GM18873 (cell line): ENCODE data around the gene PSTPIP1.
"Not testable (repeated sequence)": the region's sequence is repeated elsewhere in the genome, so short reads cannot be mapped to it uniquely, and the experiment has no call there.

Experiments
- ATAC-seq: cut with Tn5 transposase; IDR thresholded peaks from one replicate; pipeline ENCODE4 v1.9.1; 2021; ENCODE audit warnings: mild to moderate bottlenecking, moderate library complexity, moderate number of reproducible peaks; ENCODE audit not compliant: unreplicated experiment, low FRiP score

PSTPIP1 gene

DNA sequence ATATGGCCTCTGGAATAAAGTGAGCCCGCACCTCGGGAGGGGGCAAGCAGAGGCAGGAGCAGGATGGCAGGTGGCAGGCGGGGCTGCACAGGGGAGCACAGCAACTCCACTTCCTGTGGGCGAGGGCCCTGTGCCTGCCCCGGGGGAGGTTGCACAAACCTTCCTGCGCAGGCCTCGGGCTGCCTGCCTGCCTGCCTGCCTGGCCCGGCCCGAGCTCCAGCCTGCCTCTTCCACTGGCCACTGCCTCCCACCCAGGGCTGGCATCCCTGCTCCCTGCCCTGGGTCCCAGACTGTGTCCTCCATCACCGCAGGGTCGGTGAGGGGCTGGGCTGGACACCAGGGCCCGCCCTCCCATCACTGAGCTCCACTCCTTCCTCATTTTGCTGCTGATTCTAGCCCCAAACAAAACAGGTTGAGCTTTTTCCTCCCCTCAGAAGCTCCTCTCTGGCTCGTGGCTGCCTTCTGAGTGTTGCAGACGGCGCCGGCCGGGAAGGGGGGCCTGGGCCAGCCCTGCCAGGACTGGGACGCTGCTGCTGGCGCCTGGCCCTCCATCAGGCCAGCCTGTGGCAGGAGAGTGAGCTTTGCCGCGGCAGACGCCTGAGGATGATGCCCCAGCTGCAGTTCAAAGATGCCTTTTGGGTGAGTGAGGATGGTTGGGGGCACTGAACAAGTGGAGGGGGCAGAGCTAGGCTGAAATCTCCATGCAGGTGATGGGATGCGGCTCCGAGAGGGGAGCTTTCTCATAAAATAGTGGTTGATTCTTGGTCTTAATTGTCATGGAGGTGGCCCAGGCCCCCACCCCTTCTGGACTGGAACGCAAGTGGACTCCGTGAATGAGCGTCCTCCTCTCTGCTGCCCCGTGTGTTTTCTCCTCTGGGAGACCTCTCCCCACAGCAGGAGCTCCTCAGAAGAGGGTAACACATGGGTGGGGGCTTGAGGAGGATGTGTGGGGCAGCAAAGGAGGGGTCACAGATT lies at the start of gene PSTPIP1:
TSS of gene PSTPIP1 (plus strand) at position 156 of the 975 bp plus-strand sequence. CDS start at position 604, 448 bp downstream.
- ATAC-seq: no peak

DNA sequence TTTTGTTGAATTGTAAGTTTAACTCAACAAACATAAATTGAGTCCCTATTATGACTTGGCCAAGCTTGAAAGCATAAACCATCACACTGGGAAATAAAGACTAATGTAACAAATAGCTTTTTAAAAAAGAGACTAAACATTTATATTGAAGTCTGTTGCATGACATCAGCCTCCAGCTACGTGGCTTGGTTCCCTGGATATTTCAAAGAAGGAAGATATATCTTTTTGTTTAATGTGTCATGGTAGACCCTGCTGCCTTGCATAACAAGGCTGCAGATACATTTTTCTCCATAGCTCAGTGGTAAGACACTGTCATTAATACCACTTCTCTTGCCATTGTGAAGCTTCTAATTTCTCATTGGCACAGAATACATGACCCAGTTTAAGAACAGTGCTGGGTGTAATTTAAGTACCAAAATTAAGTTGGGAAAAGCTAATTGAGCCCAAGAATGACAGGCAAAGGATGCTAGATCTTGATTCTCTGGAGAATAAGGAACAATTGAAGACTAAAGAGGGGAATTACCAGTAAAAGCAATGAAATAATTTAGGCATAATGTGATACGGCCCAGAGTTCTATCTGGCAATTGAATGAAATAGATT lies 49.3 kb upstream of the PSTPIP1 start:
- no peak for ATAC-seq

DNA sequence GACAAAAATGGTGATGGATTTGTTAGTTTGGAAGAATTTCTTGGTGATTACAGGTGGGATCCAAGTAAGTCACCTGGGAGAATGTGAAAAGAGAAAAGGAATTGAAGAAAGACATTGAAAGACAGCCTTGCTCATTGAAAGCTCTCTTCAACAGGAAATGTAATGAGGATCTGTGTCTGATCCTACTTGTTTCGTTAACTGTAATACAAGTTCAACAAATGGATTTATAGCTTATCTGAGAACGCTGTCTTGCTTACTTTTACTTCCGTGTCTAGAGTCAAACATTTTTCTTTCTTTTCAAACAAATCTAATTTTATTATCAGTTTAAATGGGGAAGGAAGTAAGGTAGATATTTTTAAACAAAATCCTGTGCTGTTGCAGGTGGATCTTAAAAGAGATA lies 47.5 kb upstream of the PSTPIP1 start:
- ATAC-seq: no peak

DNA sequence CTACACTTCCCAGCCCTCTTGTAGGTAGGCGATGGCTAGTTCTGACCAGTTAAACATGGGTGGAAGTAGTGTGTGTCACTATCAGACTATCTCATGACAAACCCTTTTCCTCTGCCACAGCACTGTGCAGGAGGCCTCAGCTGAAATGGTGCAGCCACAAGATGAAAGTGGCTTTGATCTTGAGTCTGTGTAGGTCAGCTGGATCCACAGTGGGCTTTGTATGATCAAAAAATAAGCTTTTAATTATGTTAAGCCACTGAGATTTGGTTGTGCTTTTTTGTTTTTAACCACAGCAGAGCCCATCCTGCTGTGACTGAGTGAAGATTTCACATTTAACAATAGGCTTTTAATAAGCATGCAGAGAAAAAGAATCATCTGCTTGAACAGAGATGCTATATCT lies 43.7 kb upstream of the PSTPIP1 start:
- no peak for ATAC-seq

DNA sequence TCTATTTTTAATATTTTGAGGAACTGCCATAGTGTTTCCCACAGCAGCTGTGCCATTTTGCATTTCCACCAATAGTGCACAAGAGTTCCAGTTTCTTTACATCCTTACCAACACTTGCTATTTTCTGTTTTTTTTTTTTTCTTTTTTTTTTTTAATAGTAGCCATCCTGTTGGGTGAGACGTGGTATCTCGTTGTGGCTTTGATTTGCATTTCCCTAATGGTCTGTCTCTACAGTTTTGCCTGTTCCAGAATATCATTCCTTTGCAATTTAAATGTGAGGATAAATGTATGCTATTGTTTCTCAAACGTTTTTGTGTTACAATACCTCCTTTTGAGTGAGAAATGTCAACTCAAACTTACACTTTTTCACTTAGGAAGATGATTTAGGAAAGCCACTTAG lies 41.0 kb upstream of the PSTPIP1 start:
- ATAC-seq: no peak

DNA sequence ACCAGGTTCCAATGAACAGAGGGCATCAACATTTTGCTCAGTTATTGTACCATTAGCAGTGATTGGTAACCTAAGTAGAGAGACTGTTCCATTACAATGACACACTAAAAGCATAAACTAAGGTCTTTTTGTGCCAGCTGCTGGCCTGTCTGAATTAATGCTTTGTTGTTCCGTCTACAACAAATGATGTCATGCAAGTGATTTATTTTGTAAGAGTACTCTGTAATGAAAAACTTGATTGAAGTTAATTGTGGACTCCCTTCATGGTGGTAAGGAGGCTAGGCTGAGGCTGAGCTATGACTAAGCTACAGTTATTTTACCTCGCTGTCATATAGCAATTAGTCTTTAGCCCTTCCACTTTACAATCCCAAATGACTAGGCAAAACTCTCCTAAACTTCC lies 40.2 kb upstream of the PSTPIP1 start:
- ATAC-seq: no peak

DNA sequence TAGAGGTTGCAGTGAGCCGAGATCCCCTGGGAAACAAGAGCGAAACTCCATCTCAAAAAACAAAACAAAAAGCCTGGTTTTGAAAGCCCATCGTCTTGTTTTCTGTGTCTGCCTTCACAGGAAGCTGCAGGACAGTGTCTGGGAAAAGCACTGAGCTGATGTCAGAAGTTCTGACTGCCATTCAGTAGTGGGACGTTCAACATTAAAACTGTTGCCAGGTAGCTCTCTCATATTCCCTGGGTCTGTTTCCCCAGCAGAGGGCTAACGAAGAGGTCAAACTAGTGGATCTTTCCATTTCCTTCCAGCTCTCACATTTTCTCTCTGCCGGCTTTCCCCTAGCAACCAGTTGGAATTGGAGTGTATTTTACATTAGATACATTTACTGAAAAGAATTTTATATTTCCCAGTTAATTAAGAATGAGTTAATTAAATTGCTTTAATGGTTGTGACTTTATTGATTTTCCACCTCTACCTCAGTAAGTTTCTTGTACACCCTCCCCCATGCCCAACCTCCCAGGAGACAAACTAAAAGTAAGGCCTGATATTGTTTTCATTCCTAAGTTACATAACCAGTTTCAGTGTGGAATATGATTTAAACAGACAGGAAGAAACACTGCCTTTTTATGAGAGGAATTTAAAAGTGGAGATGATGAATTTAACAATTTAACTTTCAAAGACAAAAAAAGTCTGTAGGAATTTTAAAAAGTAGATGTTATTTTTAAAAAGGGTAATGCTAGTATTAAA lies 33.5 kb upstream of the PSTPIP1 start:
- ATAC-seq: no peak

DNA sequence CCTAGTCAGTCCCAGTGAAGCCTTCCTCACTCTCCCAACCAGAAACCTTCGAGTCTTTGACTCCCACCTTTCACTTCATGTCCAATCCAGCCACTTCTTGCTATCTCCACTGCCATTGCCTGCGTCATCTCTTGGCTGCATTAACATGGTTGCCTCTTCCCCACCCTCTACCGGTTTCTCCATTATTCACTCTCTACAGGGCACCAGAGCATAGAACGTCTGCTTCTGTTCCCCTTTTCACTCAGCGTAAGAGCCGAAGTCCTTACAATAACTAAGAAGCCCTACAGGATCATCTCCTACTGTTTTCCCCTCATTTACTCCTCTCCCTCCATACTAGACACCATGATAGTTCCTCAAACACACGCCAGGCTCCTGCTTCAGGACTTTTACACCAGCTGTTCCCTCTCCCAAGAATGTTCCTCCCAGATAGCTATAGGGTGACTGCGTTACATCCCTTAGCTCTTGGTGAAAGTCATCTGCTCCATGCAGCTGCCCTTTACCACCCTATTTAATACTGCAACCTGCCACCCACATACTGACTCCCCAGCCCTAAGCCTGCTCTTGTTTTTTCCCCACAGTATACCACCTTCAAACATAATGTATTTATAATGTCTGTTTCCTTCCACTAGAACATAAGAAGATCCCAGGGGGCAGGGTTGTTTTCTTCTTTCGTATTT lies 32.5 kb upstream of the PSTPIP1 start:
- ATAC-seq: no peak

DNA sequence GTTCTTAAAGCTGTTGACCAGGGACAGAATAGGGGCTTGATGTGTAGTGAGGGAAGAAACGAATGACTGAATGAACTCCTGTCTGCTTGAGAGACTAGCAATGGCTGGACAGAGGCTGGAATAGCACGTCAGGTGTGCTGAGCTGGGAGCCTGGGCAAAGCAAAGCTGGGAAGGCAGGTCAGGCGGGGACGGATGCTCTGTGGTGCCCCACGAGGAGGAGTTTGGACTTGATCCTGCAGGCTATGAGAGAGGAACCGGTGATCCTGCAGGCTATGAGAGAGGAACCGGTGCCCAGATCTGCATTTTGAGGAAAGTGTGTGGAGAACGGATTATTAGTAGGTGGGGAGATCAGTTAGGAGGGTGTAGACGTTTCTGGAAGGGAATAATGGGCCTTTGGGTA lies 31.3 kb upstream of the PSTPIP1 start:
- ATAC-seq: no peak

DNA sequence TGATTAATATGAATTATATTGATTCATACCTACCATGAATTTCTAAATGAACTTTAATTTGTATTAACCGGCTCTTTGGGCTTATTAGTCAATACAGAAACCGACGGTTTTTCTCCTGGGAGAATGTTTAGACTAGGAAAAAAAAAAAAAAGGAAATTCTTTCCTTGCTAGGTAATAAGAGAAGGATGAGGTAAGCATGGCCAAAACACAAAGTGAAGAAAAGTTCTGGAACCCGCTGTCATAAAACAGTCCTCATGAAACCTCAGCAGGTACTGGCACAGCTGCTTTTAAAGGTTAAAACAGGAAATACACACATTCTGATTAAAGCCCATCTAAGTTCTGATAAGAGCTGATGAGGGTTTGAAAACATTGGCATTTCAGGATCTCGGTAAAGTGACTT lies 30.8 kb upstream of the PSTPIP1 start:
- ATAC-seq: no peak

DNA sequence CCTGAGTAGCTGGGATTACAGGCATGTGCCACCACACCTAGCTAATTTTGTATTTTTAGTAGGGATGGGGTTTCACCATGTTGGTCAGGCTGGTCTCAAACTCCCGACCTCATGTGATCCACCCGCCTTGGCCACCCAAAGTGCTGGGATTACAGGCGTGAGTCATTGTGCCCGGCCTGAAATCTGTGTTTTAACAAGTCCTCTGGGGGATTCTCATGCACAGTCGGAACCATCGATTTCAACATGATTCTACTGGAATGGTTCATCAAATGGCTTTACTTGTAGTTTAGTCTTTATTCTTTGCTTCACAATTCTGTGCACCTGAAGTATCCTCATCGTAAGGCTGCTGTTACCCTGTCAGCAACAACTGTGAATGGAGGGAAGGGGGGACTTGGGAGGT lies 28.9 kb upstream of the PSTPIP1 start:
- not testable (repeated sequence) for ATAC-seq

DNA sequence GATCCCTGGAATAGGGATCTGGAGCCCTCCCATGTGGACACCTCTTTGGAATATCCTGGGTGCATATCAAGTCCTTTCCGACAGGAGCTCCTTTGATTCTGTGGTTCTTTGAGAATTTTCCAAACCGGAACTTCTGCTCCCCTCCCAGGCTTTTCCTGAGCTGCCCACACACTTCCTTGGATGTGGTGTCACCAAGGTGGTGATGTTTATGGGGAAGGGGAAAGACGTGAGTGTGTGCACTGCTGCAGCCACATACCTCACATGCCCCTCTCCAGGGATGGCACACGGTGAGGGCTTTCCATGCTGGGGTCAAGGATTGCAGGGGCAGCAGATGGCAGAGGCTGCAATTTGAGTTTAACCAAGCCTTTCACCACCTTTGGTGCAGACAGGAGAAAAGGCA lies 27.9 kb upstream of the PSTPIP1 start:
- no peak for ATAC-seq

DNA sequence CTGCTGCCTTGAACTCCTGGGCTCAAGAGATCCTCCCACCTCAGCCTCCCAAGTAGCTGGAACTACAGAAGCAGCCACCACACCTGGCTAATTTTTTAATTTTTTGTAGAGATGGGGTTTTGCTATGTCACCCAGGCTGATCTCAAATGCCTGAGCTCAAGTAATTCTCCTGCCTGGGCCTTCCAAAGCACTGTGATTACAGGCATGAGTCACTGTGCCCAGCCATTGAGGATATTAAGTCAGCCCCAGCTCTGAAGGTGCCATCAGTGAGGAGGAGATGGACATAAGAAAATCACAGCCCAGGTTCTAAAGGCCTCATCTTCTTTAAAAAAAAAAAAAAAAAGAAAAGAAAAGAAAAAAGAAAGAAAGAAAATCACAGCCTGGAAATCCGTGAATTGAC lies 26.6 kb upstream of the PSTPIP1 start:
- no peak for ATAC-seq

DNA sequence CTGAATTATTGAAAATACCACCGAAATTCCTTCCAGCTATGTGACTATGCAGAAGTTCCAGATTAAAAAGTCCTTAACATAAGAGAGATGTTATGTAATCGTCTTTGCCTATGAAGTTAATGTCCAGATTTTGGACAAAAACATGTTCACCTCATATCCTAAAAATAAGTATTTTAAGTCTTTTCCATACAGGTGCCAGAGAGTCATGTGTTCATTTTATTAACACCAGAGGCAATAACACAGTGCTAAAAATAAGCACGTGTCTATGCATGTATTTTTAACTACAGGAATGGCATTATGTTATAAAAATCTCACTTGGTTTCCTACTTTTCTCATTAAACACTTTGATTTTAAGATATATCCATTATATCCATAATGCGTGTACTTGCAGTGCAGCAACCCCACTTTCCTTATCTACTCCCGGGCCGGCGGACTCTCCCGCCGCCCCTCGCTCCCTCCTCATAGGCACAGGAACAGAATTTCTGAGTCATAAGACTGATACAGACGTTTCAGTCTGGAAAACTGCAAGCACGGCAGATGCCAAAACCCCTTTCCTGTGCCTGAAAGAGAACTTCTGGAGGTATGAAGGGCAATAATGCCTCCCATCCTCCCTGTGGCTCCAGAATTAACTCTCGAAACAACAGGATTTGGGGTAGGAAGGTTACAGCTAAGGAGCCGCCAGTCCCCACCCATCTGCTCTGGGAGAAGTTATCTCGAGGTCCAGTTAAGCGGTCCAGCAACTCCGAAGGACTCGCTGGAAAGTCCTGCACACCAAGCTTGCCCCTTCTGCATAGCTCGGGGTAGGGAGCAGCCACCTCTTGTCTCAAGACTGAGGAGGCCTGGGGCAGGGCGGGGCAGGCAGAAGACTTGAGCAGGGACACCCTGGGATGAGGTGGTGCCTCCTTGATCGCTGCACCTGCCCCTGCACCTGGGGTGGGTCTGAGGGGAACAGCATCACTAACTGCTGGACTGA lies 22.3 kb upstream of the PSTPIP1 start:
- ATAC-seq: no peak

DNA sequence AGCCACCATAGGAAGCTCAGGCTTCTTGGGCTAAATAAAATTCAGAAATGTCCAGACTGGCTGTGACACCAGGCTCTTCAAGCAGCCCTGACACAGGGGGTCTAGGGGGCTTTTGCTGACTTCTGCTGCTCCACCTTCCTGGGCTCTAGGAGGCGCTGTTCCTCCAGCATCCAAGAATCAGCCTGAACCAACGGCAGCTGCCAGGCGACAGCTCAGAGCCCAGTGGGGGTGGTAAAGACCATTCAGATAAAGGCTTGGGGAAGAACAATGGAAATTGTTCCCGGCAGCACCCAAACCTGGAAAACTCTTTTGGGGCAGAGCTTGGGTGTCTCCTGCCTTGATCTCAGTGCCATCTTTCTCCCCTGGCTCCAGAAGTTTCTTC lies 21.6 kb upstream of the PSTPIP1 start:
- ATAC-seq: no peak

DNA sequence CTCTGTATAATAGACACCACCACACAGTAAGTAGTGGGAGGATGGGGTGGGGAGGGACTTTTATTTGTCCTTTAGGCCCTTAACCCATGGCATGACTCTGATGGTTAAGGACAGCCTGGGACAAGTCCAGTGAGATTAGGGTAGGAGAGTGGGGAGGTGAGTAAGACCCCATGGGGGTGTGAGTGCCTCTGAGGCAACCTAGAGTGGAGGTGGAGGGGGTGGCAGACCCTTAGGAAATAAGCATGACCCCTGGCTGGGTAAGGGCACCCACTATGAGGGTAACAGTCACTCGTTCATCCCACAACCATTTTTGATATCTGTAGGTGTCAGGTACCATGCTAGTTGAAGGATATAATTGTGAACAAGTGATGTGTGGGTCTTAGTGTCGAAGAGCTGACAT lies 21.0 kb upstream of the PSTPIP1 start:
- no peak for ATAC-seq

DNA sequence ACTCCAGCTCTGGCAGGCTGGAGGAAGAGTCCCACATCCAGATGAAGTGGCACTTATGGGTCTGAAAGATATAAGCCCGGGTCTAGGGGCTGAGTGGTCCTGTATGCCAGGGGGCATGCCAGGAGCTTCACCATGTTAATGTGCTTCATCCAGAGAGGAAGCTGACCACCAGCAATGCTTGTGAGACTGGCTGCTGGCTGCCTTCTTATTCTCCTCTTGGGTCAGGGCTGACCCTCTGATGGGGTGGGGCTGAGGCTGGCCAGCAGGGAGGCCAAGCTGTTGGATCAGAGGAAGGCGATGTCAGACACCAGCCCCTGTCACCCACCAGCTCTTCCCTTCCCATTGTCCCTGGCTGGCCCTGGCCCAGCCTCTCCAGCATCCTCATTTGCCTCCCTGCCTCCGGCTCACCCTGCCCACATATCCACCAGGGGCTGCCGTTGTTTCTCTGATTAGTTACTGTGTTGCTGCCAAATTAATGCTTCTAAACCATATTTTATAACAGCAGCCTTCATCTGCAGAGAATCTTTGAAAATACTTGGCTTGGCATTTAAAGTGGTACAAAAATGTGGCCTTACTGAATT lies 20.4 kb upstream of the PSTPIP1 start:
- no peak for ATAC-seq

DNA sequence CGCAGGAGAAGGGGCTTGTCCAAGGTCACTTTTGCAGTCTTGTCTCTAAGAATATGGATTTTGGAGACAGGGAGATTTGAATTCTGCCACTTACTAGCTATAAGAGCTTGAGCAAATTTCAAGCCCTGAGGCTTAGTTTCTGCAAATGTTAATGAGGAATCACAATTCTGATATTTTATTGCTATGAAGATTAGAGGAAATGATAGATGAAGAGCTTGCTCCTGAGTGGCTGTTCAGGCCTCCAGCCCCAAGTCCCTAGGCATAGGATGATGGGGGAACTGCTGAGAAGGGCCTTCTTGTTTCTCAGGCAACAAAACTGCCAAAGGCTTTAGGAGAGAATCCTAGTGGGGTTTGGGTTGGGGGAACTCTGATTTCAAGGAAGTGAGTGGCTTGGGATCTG lies 18.8 kb upstream of the PSTPIP1 start:
- no peak for ATAC-seq

DNA sequence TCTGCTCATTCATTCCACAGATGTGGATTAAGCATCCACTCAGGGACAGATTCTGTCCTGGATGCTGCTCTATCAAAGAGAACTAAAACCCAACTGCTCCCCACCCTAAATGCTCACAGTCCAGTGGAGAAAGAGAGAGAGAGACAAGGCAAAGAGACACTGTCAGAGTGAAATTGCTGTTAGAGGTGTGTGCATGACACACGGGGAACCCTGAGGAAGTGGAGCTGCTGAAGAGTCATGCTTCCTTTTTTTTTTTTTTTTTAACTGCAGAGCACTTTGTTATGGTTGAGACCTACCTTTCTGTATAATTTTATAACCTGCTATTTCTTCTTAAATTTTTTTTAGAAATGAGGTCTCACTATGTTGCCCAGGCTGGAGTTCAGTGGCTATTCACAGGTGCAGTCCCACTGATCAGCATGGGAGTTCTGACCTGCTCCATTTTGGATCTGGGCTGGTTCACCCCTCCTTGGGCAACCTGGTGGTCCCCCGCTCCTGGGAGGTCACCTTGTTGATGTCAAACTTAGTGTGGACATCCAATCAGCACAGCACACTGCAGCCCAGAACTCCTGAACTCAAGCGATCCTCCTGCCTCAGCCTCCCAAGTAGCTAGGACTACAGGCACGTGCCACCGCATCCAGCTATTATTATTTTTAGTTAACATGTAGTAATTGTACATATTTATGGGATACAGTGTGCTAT lies 18.2 kb upstream of the PSTPIP1 start:
- ATAC-seq: no peak
